Activated CD4-positive, CD25-positive, alpha-beta regulatory T cell (primary cell): ENCODE measurements around the gene SLC7A8.
"Not testable (repeated sequence)": the region's sequence is repeated elsewhere in the genome, so short reads cannot be mapped to it uniquely, and the experiment has no call there.

Source experiments
- DNase-seq, 4 experiments: peaks; one replicate each; lab custom pipeline; 2025; lab: John Stamatoyannopoulos, UW

The SLC7A8 gene

GRCh38 chr14:23114120-23114458 lies 69.4 kb downstream of the SLC7A8 start:
- DNase-seq, result no peak

GRCh38 chr14:23113431-23114119 lies 69.9 kb downstream of the SLC7A8 start:
- DNase-seq, result no peak

DNA sequence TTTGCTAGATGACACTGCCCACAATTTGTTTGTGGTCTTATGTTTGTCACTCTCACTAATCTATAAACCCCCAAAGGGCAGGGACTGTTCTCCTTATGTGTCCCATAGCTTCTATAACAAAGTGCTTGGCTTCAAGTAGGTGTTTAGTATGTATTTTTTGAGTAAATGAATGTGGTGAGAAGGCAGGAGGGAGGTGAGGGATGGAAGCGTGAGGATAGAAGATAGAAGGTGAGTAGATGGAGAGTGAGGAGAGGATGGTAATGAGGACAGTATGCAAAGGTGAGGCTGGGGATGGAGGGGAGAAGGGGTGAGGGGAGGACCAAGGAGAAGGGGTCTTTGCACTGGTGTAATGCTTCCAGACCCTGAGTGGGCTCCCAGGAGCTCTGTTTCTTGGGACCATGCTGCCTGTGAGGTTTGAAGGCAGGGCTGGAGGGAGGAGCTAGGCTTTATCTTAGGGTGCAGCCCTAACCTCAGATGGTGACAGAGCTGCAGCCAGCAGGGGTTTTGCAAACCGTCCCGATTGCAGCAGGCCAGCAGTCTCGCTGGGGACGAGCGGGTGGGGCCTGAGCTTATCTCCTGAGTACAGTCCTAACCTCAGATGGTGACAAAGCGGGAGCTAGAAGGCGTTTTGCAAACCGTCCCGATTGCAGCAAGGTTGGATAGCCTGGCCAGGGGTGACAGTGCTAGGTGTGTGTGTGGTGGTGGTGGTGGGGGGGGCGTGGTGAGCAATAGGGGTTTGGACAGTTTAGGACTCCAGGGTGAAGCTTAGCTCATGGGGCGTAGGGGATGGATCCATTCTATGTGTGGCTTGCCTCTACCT lies 70.9 kb downstream of the SLC7A8 start:
- no peak for DNase-seq

DNA sequence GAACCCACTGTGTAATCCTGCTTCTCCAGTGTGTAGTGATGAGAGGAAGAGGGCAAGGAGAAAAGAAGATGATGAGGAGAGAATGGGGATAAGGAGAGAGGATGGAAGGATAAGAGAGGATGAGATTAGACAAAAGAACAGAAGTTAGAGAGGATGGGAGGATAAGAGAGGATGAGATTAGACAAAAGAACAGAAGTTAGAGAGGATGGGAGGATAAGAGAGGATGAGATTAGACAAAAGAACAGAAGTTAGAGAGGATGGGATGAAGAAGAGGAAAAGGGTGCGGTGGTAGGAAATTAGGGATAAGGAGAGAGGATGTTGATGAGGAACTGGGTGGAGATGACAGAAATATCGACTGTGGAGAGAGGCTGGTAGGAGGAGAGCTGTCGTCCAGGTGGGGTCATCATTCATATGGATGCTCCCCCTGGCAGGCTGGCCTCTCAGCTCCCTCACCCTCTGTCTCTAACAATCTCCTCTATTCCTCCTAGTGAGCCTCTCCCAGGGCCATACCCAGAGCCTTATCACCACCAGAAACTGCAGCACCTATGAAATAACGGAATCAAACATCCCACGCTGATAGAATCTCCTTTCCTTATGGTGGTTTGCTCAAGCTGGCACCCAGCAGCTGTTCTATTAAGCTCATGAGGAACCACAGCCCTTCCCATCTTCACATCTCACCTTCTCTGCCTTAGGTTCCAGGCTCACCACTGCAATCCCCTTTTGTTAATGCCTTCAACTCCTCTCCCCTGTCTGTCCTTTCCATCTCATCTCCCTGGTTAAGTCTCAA lies 72.7 kb downstream of the SLC7A8 start:
- DNase-seq, result no peak

DNA sequence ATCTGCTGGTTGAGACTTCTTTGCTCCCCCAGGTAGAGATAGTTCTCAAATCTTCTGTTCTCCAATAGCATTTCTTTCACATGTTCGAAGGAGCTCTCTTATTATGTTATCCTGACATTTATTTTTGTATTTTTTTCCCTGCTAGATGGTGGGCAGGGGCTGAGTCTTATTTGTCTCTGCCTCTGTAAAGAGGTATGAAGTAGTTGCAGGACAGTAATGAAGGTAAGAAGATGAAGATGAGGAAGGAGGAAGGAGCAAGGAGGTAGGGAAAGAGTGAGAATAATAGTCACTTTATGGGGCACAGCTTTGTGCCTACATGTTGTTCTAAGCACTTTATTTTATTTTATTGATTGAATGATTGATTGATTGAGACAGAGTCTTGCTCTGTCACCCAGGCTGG lies 73.7 kb downstream of the SLC7A8 start:
- DNase-seq, result no peak

DNA sequence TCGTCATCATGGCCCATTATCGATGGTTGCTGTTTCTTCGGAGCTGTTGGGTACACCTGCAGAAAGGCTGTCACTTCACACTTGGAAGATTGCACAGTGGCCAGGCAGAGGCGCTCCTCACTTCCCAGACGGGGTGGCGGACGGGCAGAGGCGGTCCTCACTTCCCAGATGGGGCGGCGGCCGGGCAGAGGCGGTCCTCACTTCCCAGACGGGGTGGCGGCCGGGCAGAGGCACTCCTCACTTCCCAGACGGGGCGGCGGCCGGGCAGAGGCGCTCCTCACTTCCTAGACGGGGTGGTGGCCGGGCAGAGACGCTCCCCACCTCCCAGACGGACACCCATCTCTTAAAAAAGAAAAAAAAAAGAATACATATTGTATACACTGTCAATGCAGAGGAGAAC lies 75.3 kb downstream of the SLC7A8 start:
- not testable (repeated sequence) for DNase-seq

- not testable (repeated sequence) for DNase-seq
These were observed 75.8 kb downstream of the SLC7A8 start for GRCh38 chr14:23107620-23108019.

DNA sequence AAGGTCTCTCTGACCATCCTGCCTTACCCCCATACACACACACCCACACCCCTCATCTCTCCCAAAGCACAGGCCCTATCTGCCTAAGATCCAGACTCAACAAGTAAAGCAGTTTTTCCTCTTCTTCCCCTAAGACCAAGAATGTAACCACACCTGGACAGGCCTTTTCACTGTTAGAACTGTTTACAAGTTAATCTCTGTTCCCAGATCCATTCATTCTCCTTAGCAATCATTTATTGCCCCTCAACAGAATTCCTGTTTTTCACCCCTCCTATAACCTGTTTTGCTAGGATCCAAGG lies 76.8 kb downstream of the SLC7A8 start:
- DNase-seq, result no peak

DNA sequence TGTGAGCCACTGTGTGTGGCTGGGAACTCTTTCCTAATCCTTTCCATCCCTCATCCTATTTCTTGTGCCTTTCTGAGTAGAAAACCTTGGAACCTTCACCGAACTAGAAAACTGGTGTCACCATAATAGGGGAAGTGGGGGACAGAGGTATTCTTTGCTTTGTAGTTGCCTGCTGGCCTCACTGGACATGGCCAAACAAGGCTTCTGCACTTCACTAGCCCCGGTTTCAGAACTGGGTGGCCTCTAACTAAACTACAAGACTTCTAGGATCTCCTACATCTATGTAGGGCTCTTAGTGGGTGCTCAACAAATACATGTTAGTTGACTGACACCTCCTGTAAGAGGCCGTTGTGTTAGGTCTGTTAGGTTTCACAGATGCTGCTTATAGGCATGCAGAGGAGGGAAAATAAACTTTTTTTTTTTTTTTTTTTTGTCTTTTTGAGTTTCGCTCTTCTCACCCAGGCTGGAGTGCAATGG lies 78.1 kb downstream of the SLC7A8 start:
- no peak for DNase-seq

- DNase-seq, result no peak
These were observed 78.7 kb downstream of the SLC7A8 start, which contains the start of gene CIROP for GRCh38 chr14:23104591-23105347. TSS of gene CIROP (minus strand) at chr14:23104989. CDS start at chr14:23104920, 69 bp downstream.

GRCh38 chr14:23104070-23104590 lies 79.3 kb downstream of the SLC7A8 start:
- DNase-seq, result no peak

- no peak for DNase-seq
These were observed 79.9 kb downstream of the SLC7A8 start for GRCh38 chr14:23103581-23103980.

- DNase-seq, result no peak
These were observed 80.7 kb downstream of the SLC7A8 start for GRCh38 chr14:23102801-23103200.

DNA sequence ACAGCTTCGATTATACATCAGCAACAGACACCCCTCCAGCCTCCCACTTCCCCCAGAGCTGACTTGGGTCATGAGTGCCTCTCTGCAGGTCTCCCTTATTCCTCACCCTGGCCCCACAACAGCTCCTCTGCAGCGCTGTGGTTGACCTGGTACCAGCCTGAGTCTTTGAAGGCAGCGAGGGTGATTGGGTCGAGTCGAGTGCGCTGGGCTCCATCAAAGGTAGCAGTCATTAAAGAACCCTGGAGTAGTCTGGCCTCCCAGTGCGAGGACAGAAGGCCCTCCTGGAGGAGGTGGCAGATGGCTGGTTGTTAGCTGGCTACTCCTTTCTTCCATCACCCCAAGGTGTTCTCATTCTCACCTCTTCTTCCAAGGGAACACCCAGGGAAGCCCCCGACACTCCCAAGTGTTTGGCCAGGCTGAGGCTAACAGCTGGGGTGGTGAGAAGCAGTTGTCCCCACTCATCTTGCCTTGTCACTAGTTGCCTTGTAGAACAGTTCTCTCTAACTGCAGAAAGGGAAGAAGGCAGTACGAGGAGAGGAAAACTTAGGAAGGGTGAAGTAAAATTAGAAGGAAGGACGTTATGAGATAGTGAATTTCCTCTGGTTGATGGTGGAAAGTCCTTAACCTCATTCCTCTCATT lies 81.4 kb downstream of the SLC7A8 start:
- DNase-seq, result no peak

GRCh38 chr14:23101213-23101970 lies 82.1 kb downstream of the SLC7A8 start:
- DNase-seq, result no peak

- DNase-seq, result no peak
These were observed 84.1 kb downstream of the SLC7A8 start for GRCh38 chr14:23099212-23099861.

DNA sequence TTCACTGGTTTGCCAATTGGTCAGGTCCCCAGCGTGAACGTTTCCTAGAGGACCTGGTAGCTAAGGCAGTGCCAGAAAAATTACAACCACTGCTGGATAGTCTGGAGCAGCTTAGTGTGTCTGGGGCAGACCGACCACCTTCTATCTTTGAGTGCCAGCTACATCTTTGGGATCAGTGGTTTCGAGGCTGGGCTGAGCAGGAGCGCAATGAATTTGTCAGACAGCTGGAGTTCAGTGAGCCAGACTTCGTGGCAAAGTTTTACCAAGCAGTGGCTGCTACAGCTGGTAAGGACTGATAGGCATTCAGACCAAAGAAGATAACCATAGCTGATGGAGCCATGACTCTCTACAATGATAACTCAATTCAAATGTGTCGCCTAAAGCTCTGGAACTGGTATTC lies 85.7 kb downstream of the SLC7A8 start:
- no peak for DNase-seq

DNA sequence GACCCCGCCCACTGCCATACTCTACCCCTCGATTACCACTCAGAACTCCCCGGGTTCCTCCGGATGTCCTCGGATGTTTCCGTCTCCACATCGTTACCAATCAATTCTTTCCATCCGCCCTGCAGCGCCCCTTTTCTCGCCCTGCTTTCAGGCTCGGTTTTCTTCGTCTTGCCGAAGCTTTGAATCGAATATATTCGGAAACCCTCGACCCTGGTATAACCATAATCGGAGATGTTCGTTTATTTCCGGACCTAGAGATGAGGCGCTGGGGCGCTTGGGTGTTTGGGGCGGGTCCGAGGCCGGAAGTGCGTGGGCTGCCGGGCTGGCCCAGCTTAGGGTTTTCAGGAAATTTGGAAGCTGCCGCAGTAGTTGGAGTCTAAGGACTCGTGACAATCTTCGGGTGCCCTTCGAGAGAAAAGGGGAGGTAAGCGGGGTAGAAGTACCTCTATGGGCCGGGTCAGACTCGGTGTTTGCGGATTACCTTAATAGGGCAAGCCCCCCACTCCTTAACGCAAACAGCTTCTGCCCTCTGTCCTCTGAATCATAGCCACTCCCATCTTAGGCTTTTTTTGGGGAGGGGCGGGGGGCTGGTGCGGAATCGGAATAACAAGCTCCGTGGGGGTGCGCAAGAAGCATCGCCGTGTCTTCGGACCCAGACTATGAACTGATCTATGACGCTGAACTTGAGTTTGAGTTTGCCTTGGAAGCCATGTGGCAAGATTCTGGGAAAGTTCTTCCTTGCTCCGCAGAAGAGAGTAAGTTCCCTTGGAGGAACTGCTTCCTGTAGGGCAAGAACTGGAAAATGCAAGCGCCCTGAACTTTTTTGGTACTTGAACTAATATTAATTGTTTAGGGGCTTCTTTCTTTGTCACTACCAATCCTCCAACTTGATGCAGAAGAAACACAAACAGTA lies 88.0 kb downstream of the SLC7A8 start, which contains the start of gene C14orf119:
C14orf119 (plus strand) TSS at position 310 of the 913 bp plus-strand sequence. CDS start 2,154 bp downstream, outside the sequence.
- no peak for DNase-seq
